Suprapubic skin (tissue), 4 donors: ENCODE data around the gene SLC6A19.

ENCODE experiments used
- CTCF ChIP-seq, 2 donors: fragments of 200-600 bp in 1 of 2; fragments of 450-650 bp in 1 of 2; sonication (generic) in 1 of 2; IDR thresholded peaks; one replicate each; pipeline ENCODE4 v1.5.1; 2016 to 2019; ENCODE audit warnings: antibody characterized with exemption in 2 of 2, mild to moderate bottlenecking in 1 of 2, moderate library complexity in 1 of 2
- EP300 ChIP-seq: sonication (generic); formaldehyde crosslinking; IDR thresholded peaks from one replicate; pipeline ENCODE4 v1.6.1; 2017; ENCODE audit warnings: antibody characterized with exemption
- POLR2A ChIP-seq, 2 donors: fragments of 450-650 bp; IDR thresholded peaks; one replicate each; pipeline ENCODE4 v1.6.1; 2017; ENCODE audit warnings: antibody characterized with exemption in 2 of 2, mild to moderate bottlenecking in 2 of 2, moderate library complexity in 2 of 2
- POLR2AphosphoS5 ChIP-seq, 3 donors: sonication (generic); formaldehyde crosslinking; IDR thresholded peaks; one replicate each; pipeline ENCODE4 v1.6.1; 2017; ENCODE audit warnings: antibody characterized with exemption in 3 of 3

- TF ChIP-seq CTCF (IDR thresholded peaks at IDR 0.05) (no peak), POLR2A (IDR thresholded peaks at IDR 0.05) (no peak), POLR2AphosphoS5 (IDR thresholded peaks at IDR 0.05) (no peak), EP300 (no peak)
Measured at GRCh38 chr5:1256776-1257175, 55.4 kb downstream of the SLC6A19 start.
